B cell (primary cell): ENCODE results near the gene MED13. TPM values are rescaled to one million over a fixed set of nuclear protein-coding genes. Genes with fewer than 3 reads are reported as not detected.

Experiments
- ATAC-seq: fragments of 200-7000 bp; cut with Tn5 transposase; one replicate; pipeline ENCODE4 v1.10.0; 2021; ENCODE audit warnings: low read depth, mild to moderate bottlenecking, moderate number of reproducible peaks, moderate library complexity
- CTCF ChIA-PET: fragments of 350-600 bp; sonication (Branson Sonifier 250); formaldehyde crosslinking; loops from one replicate; lab custom pipeline; 2021; ENCODE audit warnings: antibody characterized with exemption, inconsistent platforms; lab: Charles Lee
- POLR2A ChIA-PET: fragments of 350-600 bp; sonication (Branson Sonifier 250); formaldehyde crosslinking; loops from one replicate; lab custom pipeline; 2021; ENCODE audit warnings: antibody characterized with exemption; lab: Charles Lee
- DNase-seq: peaks from one replicate; pipeline ENCODE4 v3.0.0; 2013
- H2AFZ ChIP-seq: 2 replicates; pipeline ENCODE4 v1.6.1; 2012; ENCODE audit warnings: mild to moderate bottlenecking, low read depth, low read length; ENCODE audit not compliant: insufficient read depth, poor library complexity, severe bottlenecking
- H3K27ac ChIP-seq, 2 donors: 1 replicate in 1 of 2; 2 replicates in 1 of 2; pipeline ENCODE4 v1.5.1; 2012 to 2013; ENCODE audit warnings: low read length in 2 of 2, mild to moderate bottlenecking in 2 of 2, moderate library complexity in 1 of 2
- H3K27me3 ChIP-seq, 4 experiments: fragments of 200-600 bp in 1 of 4; sonication (generic) in 1 of 4; replicated peaks in 1 of 4; 1 replicate in 2 of 4; 2 replicates in 2 of 4; pipeline versions ENCODE4 v1.6.1 to v1.7.0; 2013 to 2016; ENCODE audit warnings: low read length in 3 of 4, mild to moderate bottlenecking in 2 of 4, mixed read lengths in 1 of 4, moderate library complexity in 1 of 4; ENCODE audit not compliant: insufficient read depth in 4 of 4, control insufficient read depth in 3 of 4; ENCODE audit errors: control extremely low read depth in 1 of 4
- H3K36me3 ChIP-seq, 2 experiments: replicated peaks in 1 of 2; 1 replicate in 1 of 2; 2 replicates in 1 of 2; pipeline versions ENCODE4 v1.6.1 to v1.7.1; 2013; ENCODE audit warnings: low read length in 1 of 2; ENCODE audit not compliant: insufficient read depth in 2 of 2, control insufficient read depth in 1 of 2; ENCODE audit errors: control extremely low read depth in 1 of 2, extremely low read depth in 1 of 2
- H3K4me1 ChIP-seq, 2 donors: fragments of 200-600 bp in 1 of 2; sonication (generic) in 1 of 2; 1 replicate in 1 of 2; 2 replicates in 1 of 2; pipeline versions ENCODE4 v1.5.1 to v1.6.1; 2013 to 2017; ENCODE audit warnings: low read length in 2 of 2; ENCODE audit not compliant: control insufficient read depth in 2 of 2, insufficient read depth in 2 of 2
- H3K4me2 ChIP-seq: replicated peaks from 2 replicates; pipeline ENCODE3; 2012; ENCODE audit warnings: mild to moderate bottlenecking, low read depth, low read length; ENCODE audit not compliant: poor library complexity, severe bottlenecking
- H3K4me3 ChIP-seq, 5 experiments: fragments of 200-600 bp in 1 of 5; sonication (generic) in 1 of 5; 1 replicate in 3 of 5; 2 replicates in 2 of 5; pipeline versions ENCODE4 v1.5.1 to v1.7.0; 2011 to 2016; ENCODE audit warnings: low read length in 4 of 5, mild to moderate bottlenecking in 4 of 5, low read depth in 2 of 5, control low read depth in 1 of 5, moderate library complexity in 1 of 5; ENCODE audit not compliant: insufficient read depth in 1 of 5; ENCODE audit errors: control extremely low read depth in 1 of 5, extremely low read depth in 1 of 5
- H3K79me2 ChIP-seq: fragments of 200-600 bp; sonication (generic); one replicate; pipeline ENCODE4 v1.6.0; 2016; ENCODE audit warnings: low read length; ENCODE audit not compliant: control insufficient read depth, insufficient read depth
- H3K9ac ChIP-seq: fragments of 200-600 bp; sonication (generic); 2 replicates; pipeline ENCODE4 v1.6.1; 2017; ENCODE audit warnings: mild to moderate bottlenecking, low read length, moderate library complexity
- H3K9me3 ChIP-seq, 3 donors: one replicate each; pipeline versions ENCODE4 v1.6.1 to v1.7.1; 2013; ENCODE audit warnings: low read length in 2 of 3; ENCODE audit not compliant: control insufficient read depth in 2 of 3, insufficient read depth in 1 of 3; ENCODE audit errors: control extremely low read depth in 1 of 3
- H4K20me1 ChIP-seq: 2 replicates; pipeline ENCODE4 v1.6.0; 2012; ENCODE audit warnings: mild to moderate bottlenecking, low read length; ENCODE audit not compliant: insufficient read depth, control insufficient read depth, poor library complexity, severe bottlenecking
- H3K27ac Mint-ChIP-seq: one replicate; pipeline ENCODE4 v1.8.0; 2021; ENCODE audit warnings: mixed read lengths
- H3K27me3 Mint-ChIP-seq: one replicate; pipeline ENCODE4 v1.8.0; 2021; ENCODE audit warnings: mixed read lengths
- H3K4me1 Mint-ChIP-seq: one replicate; pipeline ENCODE4 v1.8.0; 2021; ENCODE audit warnings: mixed read lengths
- H3K4me3 Mint-ChIP-seq: one replicate; pipeline ENCODE4 v1.8.0; 2021; ENCODE audit warnings: mixed read lengths
- H3K9me3 Mint-ChIP-seq: one replicate; pipeline ENCODE4 v1.8.0; 2022; ENCODE audit warnings: mixed read lengths; ENCODE audit not compliant: insufficient read depth
- EZH2 ChIP-seq: IDR thresholded peaks from 2 replicates; pipeline ENCODE4 v1.6.1; 2012; ENCODE audit warnings: borderline replicate concordance, low read depth, mild to moderate bottlenecking, moderate library complexity, low read length; ENCODE audit not compliant: insufficient read depth, poor library complexity, severe bottlenecking
- WGBS: methylation state at CpG from one replicate; pipeline ENCODE4 v1.1.5; 2013; ENCODE audit warnings: missing lambda C conversion rate; ENCODE audit not compliant: insufficient coverage; 5-methylcytosine and 5-hydroxymethylcytosine counted together
- intact Hi-C: fragments of 100-400 bp; cut with micrococcal nuclease; formaldehyde crosslinking; loops from one replicate; pipeline ENCODE4 v1.10.0; 2022
- polyA plus RNA-seq: library from polyadenylated mRNA; depleted of rRNA; stranded (reverse); fragments of >200 nt; gene quantifications from 2 replicates; pipeline ENCODE4 v1.2.3, GENCODE V29; 2012
- total RNA-seq, 2 donors: library from RNA; stranded (reverse); fragments of 120-200 nt in 1 of 2; gene quantifications; 1 replicate in 1 of 2; 2 replicates in 1 of 2; pipeline versions ENCODE4 v1.2.3 to v1.2.4, GENCODE V29; 2013 to 2022
- TF ChIP-seq, protein P1 (sequence below): fragments of 200-600 bp; IDR thresholded peaks from one replicate; pipeline ENCODE4 v1.8.0; 2022; ENCODE audit warnings: antibody characterized with exemption, mild to moderate bottlenecking

MED13 gene
- total and polyA plus RNA-seq, 2 donors (not counting 1 experiment from before 2014, with no cell fraction given): 17.3 to 120 TPM

DNA sequence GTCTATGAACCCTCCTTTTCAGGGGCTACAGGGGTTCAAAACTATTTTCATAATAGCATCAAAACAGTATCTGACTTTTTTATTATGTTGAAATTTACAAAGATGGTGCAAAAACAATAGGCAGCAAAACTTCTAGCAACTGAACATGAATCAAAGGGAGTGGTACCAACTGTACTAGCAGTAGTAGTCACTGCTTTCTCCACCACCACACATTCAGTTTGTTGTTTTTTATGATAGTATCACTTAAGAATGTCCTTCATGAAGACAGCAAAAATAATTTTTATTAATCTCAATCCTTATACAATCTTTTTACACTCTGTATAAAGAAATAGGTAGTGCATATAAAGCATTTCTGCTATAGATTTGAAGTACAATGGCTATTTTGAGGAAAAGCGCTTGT, 47.6 kb downstream of the MED13 start:
- no peaks in the 10 kb centered on the region for H3K27me3 Mint-ChIP-seq

DNA sequence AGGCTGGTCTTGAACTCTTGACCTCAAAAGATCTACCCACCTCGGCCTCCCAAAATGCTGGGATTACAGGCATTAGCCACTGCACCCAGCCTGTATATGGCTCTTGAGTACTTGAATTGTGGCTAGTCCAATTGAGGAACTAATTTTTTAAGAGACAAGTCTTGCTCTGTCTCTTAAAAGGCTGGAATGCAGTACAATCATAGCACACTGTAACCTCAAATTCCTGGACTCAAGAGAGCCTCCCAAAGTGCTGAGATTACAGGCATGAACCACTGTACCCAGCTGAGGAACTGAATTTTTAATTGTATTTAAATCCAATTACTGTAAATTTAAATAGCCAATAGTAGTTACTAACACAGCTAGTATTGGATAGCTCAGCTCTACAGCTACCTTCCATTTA, 50.6 kb downstream of the MED13 start:
- no peak overlapping the region for H3K27ac ChIP-seq
- H3K4me2 ChIP-seq: no peak overlapping the region
- no peak overlapping the region for H3K9ac ChIP-seq
- H3K27me3 ChIP-seq: no peaks in the 10 kb centered on the region
- no peak overlapping the region for H2AFZ ChIP-seq
- no peaks in the 10 kb centered on the region for H3K4me1 ChIP-seq
- POLR2A ChIA-PET: no interaction called here
- no peaks in the 10 kb centered on the region for H4K20me1 ChIP-seq
- CTCF ChIA-PET: no interaction called here
- H3K27me3 Mint-ChIP-seq: no peaks in the 10 kb centered on the region
- H3K4me1 Mint-ChIP-seq: no peaks in the 10 kb centered on the region
- WGBS: no CpG with 5 or more reads among the region's 1 CpG
- DNase-seq (no peak), ATAC-seq (no peak)
- H3K27ac Mint-ChIP-seq: no peak overlapping the region
- H3K79me2 ChIP-seq: peaks cover 19% of the 10 kb centered on the region
- intact Hi-C loops: loop anchor here (10.0 kb wide), 1 partner anchor 50 kb away; no protein-coding TSS in a partner anchor
- H3K4me3 Mint-ChIP-seq: no peak overlapping the region
- no peaks in the 10 kb centered on the region for H3K9me3 Mint-ChIP-seq
- peaks cover 9 to 36% of the 10 kb centered on the region in 2 experiments for H3K36me3 ChIP-seq
- TF ChIP-seq, protein P1, sequence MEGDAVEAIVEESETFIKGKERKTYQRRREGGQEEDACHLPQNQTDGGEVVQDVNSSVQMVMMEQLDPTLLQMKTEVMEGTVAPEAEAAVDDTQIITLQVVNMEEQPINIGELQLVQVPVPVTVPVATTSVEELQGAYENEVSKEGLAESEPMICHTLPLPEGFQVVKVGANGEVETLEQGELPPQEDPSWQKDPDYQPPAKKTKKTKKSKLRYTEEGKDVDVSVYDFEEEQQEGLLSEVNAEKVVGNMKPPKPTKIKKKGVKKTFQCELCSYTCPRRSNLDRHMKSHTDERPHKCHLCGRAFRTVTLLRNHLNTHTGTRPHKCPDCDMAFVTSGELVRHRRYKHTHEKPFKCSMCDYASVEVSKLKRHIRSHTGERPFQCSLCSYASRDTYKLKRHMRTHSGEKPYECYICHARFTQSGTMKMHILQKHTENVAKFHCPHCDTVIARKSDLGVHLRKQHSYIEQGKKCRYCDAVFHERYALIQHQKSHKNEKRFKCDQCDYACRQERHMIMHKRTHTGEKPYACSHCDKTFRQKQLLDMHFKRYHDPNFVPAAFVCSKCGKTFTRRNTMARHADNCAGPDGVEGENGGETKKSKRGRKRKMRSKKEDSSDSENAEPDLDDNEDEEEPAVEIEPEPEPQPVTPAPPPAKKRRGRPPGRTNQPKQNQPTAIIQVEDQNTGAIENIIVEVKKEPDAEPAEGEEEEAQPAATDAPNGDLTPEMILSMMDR: no peak
- TF ChIP-seq EZH2: no peak
- H3K9me3 ChIP-seq: no peaks in the 10 kb centered on the region
- H3K4me3 ChIP-seq: no peak overlapping the region

More for the DNA sequence above, 47.6 kb downstream of the MED13 start:
- WGBS: no CpG with 5 or more reads among the region's 1 CpG
- H3K27ac ChIP-seq: no peak overlapping the region
- DNase-seq (no peak), ATAC-seq (no peak)
- Mint-ChIP-seq H3K4me3 (no peak overlapping the region), H3K27ac (no peak overlapping the region), H3K9me3 (no peaks in the 10 kb centered on the region), H3K4me1 (no peaks in the 10 kb centered on the region)
- H3K4me1 ChIP-seq: no peaks in the 10 kb centered on the region
- no peak overlapping the region for H3K9ac ChIP-seq
- ChIA-PET POLR2A (no interaction called here), CTCF (interaction anchor here (1.1 kb wide), 1 partner anchor 92 kb away, joined by 3 read pairs; no protein-coding TSS in a partner anchor)
- no peaks in the 10 kb centered on the region for H4K20me1 ChIP-seq
- intact Hi-C loops: loop anchor here (10.0 kb wide), 1 partner anchor 53 kb away; no protein-coding TSS in a partner anchor
- no peaks in the 10 kb centered on the region for H3K9me3 ChIP-seq
- H3K4me2 ChIP-seq: no peak overlapping the region
- H3K36me3 ChIP-seq: peaks cover 4 to 36% of the 10 kb centered on the region in 2 experiments
- peaks cover 18% of the 10 kb centered on the region for H3K79me2 ChIP-seq
- H3K4me3 ChIP-seq: no peak overlapping the region
- H2AFZ ChIP-seq: no peak overlapping the region
- no peaks in the 10 kb centered on the region for H3K27me3 ChIP-seq
- TF ChIP-seq, protein P1: no peak
- TF ChIP-seq EZH2: no peak
